Gastroesophageal sphincter (tissue), 3 donors: Measurements from ENCODE around the gene PMFBP1.

ENCODE experiments used
- EP300 ChIP-seq: sonication (generic); formaldehyde crosslinking; IDR thresholded peaks from one replicate; pipeline ENCODE4 v1.6.1; 2017; ENCODE audit warnings: antibody characterized with exemption, mild to moderate bottlenecking
- POLR2A ChIP-seq, 2 donors: fragments of 450-650 bp; IDR thresholded peaks; one replicate each; pipeline ENCODE4 v1.6.1; 2017; ENCODE audit warnings: antibody characterized with exemption in 2 of 2, mild to moderate bottlenecking in 2 of 2, moderate library complexity in 1 of 2
- POLR2AphosphoS5 ChIP-seq: sonication (generic); formaldehyde crosslinking; IDR thresholded peaks from one replicate; pipeline ENCODE4 v1.6.1; 2017; ENCODE audit warnings: antibody characterized with exemption
- TF ChIP-seq, protein P1 (sequence below), 4 experiments: fragments of 200-600 bp in 2 of 4; fragments of 450-650 bp in 2 of 4; sonication (generic) in 1 of 4; IDR thresholded peaks; one replicate each; pipeline ENCODE4 v1.5.1; 2017 to 2019; ENCODE audit warnings: antibody characterized with exemption in 4 of 4, mild to moderate bottlenecking in 2 of 4, moderate library complexity in 2 of 4

DNA sequence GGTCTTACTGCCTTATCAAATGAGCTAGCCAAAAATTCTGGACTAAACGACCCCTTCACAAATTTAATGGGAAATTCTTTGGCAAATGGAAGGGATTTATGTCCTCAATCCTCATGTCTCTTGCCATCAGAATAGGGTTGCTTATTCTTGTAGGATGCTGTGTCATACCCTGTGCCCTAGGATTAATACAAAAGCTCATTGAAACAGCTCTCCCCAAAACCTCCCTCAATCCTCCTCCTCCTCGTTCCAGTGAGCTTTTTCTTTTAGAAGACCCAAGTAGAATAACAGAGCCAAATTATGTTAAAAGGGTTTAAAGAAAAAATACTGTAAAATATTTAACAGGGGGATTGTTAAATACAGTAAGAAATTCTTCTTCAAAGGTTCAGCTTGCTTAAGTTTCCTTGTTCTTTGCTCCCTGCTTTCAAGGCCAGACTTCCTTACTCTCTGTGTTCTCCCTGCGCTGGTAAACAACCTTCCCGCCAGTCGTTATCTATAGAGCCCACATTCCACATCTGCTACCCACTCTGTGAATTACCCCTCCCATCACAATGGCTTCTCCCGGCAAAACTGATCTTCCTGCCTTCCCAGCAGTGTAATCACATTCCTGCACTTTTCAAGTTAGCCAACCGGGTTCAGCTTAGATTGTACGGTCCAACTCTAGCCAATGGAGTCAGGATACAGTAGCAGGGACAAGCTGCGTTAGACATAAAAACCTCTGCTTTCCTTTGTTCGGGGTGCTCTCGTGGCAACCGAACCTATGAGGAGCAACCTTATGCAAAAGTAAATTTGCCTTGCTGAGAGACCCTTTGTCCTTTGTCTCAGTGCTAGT is 99.2 kb downstream of the PMFBP1 start:
- TF ChIP-seq POLR2AphosphoS5 = peak; percentile 39
- TF ChIP-seq, protein P1, sequence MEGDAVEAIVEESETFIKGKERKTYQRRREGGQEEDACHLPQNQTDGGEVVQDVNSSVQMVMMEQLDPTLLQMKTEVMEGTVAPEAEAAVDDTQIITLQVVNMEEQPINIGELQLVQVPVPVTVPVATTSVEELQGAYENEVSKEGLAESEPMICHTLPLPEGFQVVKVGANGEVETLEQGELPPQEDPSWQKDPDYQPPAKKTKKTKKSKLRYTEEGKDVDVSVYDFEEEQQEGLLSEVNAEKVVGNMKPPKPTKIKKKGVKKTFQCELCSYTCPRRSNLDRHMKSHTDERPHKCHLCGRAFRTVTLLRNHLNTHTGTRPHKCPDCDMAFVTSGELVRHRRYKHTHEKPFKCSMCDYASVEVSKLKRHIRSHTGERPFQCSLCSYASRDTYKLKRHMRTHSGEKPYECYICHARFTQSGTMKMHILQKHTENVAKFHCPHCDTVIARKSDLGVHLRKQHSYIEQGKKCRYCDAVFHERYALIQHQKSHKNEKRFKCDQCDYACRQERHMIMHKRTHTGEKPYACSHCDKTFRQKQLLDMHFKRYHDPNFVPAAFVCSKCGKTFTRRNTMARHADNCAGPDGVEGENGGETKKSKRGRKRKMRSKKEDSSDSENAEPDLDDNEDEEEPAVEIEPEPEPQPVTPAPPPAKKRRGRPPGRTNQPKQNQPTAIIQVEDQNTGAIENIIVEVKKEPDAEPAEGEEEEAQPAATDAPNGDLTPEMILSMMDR (IDR thresholded peaks at IDR 0.05) = no peak
- TF ChIP-seq EP300 = no peak
- TF ChIP-seq POLR2A (IDR thresholded peaks at IDR 0.05) = no peak
